HL-60/S4 treated with phorbol 12-myristate 13-acetate at 8.2 ng/mL for 4 days and 3 days (cell line): ENCODE data around the gene COA8.
"Not testable (repeated sequence)": the region's sequence is repeated elsewhere in the genome, so short reads cannot be mapped to it uniquely, and the experiment has no call there.

Source experiments
- in situ Hi-C: fragments of 300-500 bp; cut with MboI; formaldehyde crosslinking; loops from 2 replicates; pipeline ENCODE4 v1.15.0; 2022; ENCODE audit warnings: low sequenced_read_pairs

Gene COA8

DNA sequence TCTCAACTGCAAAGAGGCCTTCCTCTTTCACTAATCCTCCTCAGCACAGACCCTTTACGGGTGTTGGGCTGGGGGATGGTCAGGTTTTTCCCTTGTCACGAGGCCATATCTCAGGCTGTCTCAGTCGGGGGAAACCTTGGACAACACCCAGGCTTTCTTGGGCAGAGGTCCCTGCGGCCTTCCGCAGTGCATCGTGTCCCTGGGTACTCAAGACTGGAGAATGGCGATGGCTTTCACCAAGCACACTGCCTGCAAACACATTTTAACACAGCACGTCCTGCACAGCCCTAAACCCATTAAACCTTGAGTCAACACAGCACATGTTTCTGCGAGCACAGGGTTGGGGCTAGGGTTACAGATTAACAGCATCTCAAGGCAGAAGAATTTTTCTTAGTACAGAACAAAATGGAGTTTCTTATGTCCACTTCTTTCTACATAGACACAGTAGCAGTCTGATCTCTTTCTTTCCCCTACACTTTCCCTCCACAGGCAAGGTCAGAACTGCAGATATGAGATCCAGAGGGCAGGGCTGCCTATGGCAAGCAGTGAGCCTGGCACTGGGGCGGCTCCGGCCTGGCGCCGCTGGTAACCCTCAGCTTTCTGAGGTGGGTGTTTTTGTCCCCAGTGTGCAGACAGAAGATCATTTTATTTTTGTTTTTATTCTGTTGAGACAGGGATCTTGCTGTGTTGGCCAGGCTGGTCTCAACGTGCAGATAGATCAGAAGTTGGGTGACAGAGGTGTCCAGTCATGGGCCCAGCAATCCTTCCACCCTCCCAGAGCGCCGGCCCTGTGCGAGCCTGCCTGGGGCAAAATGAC is 37.1 kb upstream of the COA8 start:
- in situ Hi-C loops: not testable (repeated sequence)

DNA sequence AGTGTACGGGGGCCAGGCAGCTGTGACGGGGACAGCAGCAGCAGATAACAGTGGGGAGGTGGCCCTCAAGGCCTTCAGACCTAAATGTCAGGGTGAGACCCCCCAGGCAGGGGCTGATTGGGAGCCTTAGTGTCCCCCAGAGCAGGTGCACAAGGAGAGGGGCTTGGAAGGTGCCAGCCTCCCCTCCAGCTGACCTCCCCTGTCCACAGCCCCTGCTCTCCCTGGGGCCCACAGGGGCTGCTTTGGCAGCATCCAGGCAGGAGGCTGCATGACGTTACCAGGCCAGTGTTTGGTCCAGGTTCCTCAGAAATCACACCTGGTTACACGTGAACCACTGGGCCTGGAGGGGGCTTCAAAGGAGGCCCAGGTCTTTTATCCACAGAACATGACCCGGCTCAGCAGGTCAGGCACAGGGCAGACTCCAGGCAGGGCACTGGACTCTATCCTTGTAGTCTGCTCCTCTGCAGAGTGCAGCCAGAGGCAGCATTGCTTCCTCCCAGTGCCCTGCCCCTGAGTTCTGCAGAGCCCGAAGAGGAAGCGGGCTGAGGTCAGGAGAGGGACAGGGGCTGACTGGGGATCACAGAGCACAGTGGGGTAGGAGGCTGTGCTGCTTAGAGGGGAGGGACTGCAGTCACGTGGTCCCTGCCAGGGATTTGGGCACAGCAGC is 36.4 kb upstream of the COA8 start:
- in situ Hi-C loops: no loop called here

DNA sequence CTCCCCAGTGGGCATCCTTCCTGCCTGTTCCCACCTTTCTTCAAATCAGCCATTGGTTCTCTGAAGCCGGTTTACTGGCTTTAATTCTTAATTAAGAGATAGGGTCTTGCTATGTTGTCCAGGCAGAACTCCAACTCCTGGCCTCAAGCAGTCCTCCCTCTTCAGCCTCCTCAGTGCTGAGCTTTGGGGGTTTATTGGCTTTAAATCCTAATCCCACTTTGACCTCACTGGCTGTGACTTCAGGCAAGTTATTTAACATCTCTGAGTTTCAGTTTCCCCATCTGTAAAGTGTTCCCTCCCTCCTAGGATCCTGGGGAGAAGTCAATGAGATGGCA is 35.9 kb upstream of the COA8 start:
- in situ Hi-C loops: no loop called here

- in situ Hi-C loops: no loop called here
These were observed 35.2 kb upstream of the COA8 start for GRCh38 chr14:103527408-103528145.

DNA sequence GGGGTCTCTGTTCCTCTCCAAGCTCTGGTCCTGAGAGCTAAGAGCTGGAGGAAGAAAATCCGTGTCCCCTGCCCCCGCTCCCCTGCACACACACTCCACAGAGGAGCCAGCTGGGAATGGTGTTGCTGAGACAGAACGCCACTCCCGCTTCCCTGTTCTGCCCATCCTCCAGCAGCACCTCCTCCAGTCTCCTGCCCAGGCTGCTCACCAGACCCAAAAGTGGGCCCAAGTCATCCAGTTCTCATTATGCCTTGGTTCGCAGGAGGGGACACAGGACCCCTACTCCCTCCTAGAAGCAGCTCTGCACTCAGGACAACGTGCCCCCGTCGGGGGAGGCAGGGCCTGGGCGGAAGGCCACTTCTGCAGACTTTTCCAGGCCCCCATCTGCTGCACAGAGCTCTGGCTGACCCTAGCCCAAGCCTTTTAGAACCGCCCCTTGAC is 34.6 kb upstream of the COA8 start:
- in situ Hi-C loops: no loop called here

DNA sequence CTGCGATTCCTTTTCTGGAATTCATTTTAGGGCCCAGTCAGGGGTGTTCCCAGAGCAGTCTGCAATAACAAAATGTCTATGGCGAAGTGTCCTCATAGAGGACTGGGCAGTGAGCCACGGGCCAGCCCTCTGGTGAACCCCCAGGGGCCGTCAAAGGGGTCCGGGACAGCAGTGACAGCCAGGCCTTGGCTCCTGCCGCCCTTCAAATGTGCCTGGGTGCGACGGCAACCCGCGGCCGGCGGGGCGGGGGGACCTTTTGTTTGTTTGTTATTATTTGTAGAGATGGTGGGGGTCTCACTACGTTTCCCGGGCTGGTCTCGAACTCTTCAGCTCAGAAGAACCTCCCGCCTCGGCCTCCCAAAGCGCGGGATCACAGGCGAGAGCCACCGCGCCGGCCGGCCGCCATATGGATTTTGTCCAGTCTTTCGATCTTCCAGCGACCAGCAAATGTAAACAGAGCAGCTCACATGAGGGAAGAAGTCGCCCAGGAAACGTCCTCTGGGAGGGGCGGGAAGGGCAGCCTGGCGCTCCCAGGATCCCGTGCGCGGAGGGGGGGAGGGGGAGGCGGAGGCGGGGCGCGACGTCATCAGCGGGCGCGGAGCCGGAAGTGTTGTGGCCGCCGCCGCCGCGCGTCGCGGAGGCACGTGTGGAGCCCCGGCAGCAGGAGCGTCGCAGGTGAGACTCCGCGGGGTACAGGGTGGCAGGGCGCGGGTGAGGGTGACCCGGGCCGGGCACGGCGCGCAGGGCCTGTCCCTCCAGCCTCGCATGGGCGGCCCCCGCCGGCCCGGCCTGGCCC is 34.0 kb upstream of the COA8 start, which contains the start of gene TRMT61A:
Gene TRMT61A (plus strand): TSS at position 610 of the 796 bp plus-strand sequence. CDS start 783 bp downstream, outside the sequence.
- in situ Hi-C loops: no loop called here

DNA sequence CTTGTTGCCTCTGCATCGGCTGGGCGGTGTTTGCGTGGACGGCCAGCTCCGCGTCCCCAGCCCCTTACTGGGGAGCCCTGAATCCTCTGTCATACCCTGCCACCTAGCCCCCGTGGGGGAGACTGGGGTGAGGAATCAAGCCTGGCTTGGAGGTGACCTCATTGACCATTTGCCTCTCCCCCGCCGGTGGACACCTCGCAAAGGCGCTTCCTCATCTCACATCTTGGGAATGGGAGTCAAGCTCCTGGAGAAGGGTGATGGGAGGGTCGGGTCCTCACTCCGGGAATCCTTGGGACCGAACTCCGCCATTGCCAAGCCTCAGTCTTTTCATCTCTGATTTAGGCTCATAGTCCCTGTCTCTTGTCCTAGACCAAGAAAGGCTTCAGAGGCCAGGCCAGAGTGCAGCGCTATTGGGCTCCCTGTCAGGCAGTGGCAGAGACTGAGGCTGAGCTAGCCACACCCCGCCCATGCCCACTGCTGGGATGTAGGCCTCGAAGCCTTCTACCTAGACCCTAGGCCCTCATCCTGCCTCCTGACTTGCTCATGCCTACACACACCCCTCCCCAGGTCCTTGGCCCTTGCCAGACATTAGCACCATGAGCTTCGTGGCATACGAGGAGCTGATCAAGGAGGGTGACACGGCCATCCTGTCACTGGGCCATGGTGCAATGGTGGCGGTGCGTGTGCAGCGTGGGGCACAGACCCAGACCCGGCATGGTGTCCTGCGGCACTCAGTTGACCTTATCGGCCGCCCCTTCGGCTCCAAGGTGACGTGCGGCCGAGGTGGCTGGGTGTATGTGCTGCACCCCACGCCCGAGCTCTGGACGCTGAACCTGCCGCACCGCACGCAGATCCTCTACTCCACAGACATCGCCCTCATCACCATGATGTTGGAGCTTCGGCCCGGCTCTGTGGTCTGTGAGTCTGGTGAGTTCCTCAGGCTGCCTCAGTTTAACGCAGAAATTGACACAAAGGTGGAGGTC is 33.1 kb upstream of the COA8 start:
- in situ Hi-C loops: no loop called here

DNA sequence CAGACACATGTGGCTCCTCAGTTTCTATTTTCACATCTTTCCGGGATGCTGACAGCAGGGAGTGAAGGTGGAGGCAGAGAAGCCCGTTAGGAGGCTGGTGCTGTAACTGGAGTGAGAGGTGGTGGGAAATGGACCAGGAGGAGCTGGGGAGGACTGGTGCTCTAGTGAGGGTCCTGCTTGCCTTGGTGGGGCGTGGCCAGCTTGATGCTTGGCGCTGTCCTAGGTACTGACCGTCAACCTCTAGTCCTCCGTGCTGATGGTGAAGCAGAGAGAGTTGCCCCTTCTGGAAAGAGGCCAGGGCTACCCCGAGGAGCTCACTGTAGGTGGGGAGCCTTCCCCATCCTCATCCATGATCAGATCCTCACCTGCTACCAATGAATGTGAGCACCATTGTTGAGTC is 32.4 kb upstream of the COA8 start:
- in situ Hi-C loops: no loop called here

- in situ Hi-C loops: no loop called here
These were observed 31.9 kb upstream of the COA8 start for GRCh38 chr14:103530831-103531230.

DNA sequence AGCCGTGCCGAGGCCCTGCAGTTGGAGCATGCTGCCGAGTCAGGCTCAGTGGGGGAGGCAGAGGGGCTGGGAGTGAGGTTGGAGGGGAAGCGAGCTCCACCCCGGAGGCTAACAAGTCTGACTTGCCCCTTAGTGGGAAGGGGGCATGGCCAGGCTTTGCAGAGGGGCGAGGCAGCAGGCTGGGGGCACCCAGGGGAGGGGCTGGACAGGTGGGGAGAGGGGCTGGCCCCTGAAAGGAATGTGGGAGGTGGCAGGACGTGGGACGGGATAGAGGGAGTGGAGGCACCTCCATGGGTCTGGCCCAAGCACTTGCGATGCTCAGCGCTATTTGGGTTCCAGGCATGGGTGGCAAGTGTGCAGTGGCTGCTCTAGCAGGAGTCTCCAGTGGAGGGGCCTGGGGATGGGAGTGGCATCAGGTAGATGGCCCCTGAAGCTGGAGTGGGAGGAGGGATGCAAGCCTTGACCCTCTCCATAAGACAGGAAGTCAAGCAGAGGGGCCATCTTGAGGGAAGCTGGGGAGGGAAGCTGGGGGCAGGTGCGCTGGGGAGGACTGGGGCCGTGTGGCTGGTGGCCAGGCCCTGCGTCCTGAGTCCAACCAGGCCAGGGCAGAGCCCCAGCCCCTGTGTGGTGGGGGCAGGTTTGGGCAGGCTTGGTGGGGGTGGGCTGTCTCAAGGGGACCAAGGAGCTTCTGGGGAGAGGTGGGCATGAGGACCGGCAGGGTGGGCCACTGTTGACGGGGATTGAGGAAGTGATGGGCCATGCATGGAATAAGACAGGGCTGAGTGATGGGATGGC is 31.1 kb upstream of the COA8 start:
- in situ Hi-C loops: no loop called here

GRCh38 chr14:103532216-103533136 is 30.3 kb upstream of the COA8 start:
- in situ Hi-C loops: no loop called here

DNA sequence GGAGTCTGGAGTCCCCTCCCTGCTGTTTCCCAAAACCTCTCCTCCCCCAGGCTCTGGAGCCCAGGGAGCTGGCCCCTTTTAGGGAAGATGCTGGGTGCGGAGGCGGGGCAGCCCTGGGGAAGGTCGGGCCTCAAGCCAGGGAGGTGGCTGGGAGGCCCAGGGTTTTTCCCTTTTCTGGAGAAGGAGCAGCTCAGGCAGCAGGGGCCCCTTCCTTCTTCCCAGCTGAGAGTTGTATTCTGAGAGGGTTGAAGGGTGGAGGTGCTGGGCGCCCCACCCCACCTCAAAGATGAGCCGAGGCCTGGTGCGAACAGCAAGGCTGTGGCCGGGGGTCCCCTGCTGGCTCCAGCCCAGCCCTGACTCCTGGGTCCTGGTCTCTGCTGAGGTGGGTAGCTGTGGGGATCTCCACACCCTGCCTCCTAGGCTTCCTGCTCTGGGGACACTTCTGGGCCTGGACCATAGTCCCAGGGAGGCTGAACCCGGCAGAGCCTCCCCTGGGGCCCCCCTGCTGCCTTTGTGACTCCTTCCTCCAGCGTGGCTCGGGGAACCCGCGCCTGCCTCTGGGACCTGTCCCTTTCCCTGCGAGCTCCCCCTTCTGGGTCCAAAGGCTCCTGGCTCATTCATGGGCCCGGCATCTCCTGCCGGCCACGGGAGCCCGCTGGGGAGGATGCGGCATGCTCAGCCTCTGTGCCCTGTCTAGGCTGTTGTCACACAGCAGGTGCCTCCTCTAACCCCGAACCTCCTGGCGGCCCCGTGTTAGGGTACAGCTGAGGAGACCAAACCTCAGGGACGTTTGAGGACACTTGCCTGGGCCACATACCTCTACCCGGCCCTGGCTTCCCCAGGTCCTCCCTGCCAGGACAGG is 29.4 kb upstream of the COA8 start:
- in situ Hi-C loops: no loop called here

- in situ Hi-C loops: no loop called here
These were observed 28.7 kb upstream of the COA8 start for GRCh38 chr14:103533999-103534575.

GRCh38 chr14:103534576-103535061 is 28.1 kb upstream of the COA8 start:
- in situ Hi-C loops: no loop called here

DNA sequence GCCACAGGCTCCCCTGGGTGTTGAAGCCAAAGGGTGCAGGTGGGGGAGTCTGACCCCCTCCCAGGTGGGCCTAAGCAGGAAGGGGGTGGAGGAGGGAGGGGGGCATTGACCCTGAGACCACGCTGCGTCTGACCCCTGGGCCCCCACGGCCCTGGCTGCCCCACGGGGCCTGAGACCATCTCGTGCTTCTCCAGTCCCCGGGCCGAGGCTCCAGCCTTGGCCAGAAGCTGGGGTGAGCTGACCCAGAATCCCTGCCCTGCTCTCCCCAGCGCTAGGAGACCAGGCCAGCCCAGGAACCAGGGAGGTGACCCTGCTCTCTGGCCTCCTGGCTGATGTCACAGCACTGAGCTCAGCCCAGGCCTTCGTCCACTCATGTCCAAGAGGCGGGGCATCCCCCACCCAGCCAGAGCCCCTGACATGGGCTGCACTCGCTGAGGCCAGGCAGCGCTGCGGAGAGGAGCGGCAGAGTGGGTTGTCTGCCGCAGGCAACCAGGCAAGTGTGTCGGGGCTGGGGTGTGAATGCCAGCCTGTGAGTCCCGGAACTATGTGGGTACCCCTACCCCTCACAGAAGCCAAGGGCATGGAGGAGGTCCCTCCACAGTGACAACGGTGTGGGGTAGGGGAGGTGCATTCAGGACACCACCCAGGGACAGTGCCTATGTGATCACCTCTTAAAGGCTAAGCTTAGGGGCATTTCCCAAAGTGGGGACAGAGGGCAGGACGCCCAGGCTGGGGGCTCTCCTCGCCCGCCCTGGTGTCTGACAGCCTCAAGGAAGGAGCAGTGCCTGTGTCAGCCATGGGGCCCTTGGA is 27.5 kb upstream of the COA8 start:
- in situ Hi-C loops: no loop called here
